Activated B cell treated with CpG ODN at 0.5 μM for 24 hours (primary cell): ENCODE results near the gene SLC66A2. TPM values are rescaled to one million over a fixed set of nuclear protein-coding genes. Genes with fewer than 3 reads are reported as not detected.

Experiments used
- ATAC-seq: fragments of 200-7000 bp; cut with Tn5 transposase; one replicate; pipeline ENCODE4 v1.10.0; 2021; ENCODE audit warnings: low read depth, mild to moderate bottlenecking, moderate library complexity
- CTCF ChIA-PET: fragments of 350-600 bp; sonication (Branson Sonifier 250); formaldehyde crosslinking; loops from one replicate; lab custom pipeline; 2021; ENCODE audit warnings: antibody characterized with exemption; lab: Charles Lee
- POLR2A ChIA-PET: fragments of 350-600 bp; sonication (Branson Sonifier 250); formaldehyde crosslinking; loops from one replicate; lab custom pipeline; 2021; ENCODE audit warnings: antibody characterized with exemption; lab: Charles Lee
- DNase-seq: peaks from one replicate; pipeline ENCODE4 v3.0.0; 2022
- H3K27ac Mint-ChIP-seq: one replicate; pipeline ENCODE4 v1.8.0; 2020; ENCODE audit warnings: mixed read lengths
- H3K27me3 Mint-ChIP-seq: one replicate; pipeline ENCODE4 v1.8.0; 2021; ENCODE audit warnings: mixed read lengths
- H3K36me3 Mint-ChIP-seq: one replicate; pipeline ENCODE4 v1.8.0; 2021; ENCODE audit warnings: low read depth, mixed read lengths
- H3K4me1 Mint-ChIP-seq: one replicate; pipeline ENCODE4 v1.8.0; 2021; ENCODE audit warnings: mixed read lengths
- H3K4me3 Mint-ChIP-seq: one replicate; pipeline ENCODE4 v1.8.0; 2020; ENCODE audit warnings: mild to moderate bottlenecking, mixed read lengths
- H3K9me3 Mint-ChIP-seq: one replicate; pipeline ENCODE4 v1.8.0; 2020; ENCODE audit warnings: mixed read lengths
- CTCF ChIP-seq: fragments of 200-600 bp; IDR thresholded peaks from one replicate; pipeline ENCODE4 v1.8.0; 2022; ENCODE audit warnings: antibody characterized with exemption, mild to moderate bottlenecking
- intact Hi-C: fragments of 100-400 bp; cut with micrococcal nuclease; formaldehyde crosslinking; loops from one replicate; pipeline ENCODE4 v1.15.1; 2024
- total RNA-seq: library from RNA; stranded (reverse); gene quantifications from 2 replicates; pipeline ENCODE4 v1.2.3, GENCODE V29; 2022

SLC66A2 gene
- total RNA-seq, 1 donor from 2014 or later, result 36.4 TPM

GRCh38 chr18:79979843-79980242, 28.4 kb upstream of the SLC66A2 start:
- no peak overlapping the region for H3K27ac Mint-ChIP-seq
- POLR2A ChIA-PET, result no interaction called here
- H3K9me3 Mint-ChIP-seq, result no peaks in the 10 kb centered on the region
- DNase-seq (no peak), ATAC-seq (no peak)
- peaks cover 33% of the 10 kb centered on the region for H3K4me1 Mint-ChIP-seq
- H3K36me3 Mint-ChIP-seq, result peaks cover 67% of the 10 kb centered on the region
- TF ChIP-seq CTCF, result no peak
- intact Hi-C loops, result no loop called here
- no peak overlapping the region for H3K4me3 Mint-ChIP-seq
- H3K27me3 Mint-ChIP-seq, result no peaks in the 10 kb centered on the region
- CTCF ChIA-PET, result no interaction called here

GRCh38 chr18:79975985-79976680, 24.7 kb upstream of the SLC66A2 start:
- H3K9me3 Mint-ChIP-seq, result no peaks in the 10 kb centered on the region
- intact Hi-C loops, result no loop called here
- ATAC-seq (no peak), DNase-seq (no peak)
- ChIA-PET POLR2A (no interaction called here), CTCF (no interaction called here)
- no peak for TF ChIP-seq CTCF
- peaks cover 10% of the 10 kb centered on the region for H3K4me1 Mint-ChIP-seq
- H3K4me3 Mint-ChIP-seq, result no peak overlapping the region
- H3K27ac Mint-ChIP-seq, result no peak overlapping the region
- H3K36me3 Mint-ChIP-seq, result peaks cover 80% of the 10 kb centered on the region
- no peaks in the 10 kb centered on the region for H3K27me3 Mint-ChIP-seq

GRCh38 chr18:79975043-79975442, 23.6 kb upstream of the SLC66A2 start:
- H3K9me3 Mint-ChIP-seq, result no peaks in the 10 kb centered on the region
- TF ChIP-seq CTCF, result no peak
- H3K27ac Mint-ChIP-seq, result no peak overlapping the region
- no peaks in the 10 kb centered on the region for H3K27me3 Mint-ChIP-seq
- DNase-seq (no peak), ATAC-seq (no peak)
- ChIA-PET POLR2A (no interaction called here), CTCF (no interaction called here)
- H3K4me3 Mint-ChIP-seq, result no peak overlapping the region
- intact Hi-C loops, result no loop called here
- H3K4me1 Mint-ChIP-seq, result peaks cover 7% of the 10 kb centered on the region
- peaks cover 84% of the 10 kb centered on the region for H3K36me3 Mint-ChIP-seq

GRCh38 chr18:79974025-79974654, 22.7 kb upstream of the SLC66A2 start:
- Mint-ChIP-seq H3K27me3 (no peaks in the 10 kb centered on the region), H3K36me3 (peaks cover 82% of the 10 kb centered on the region), H3K4me1 (peaks cover 4% of the 10 kb centered on the region), H3K27ac (no peak overlapping the region), H3K9me3 (no peaks in the 10 kb centered on the region), H3K4me3 (no peak overlapping the region)
- CTCF ChIA-PET, result interaction anchor here (1.0 kb wide), 1 partner anchor 12 kb away, joined by 3 read pairs; no protein-coding TSS in a partner anchor
- no peak for DNase-seq
- POLR2A ChIA-PET, result no interaction called here
- TF ChIP-seq CTCF, result no peak
- intact Hi-C loops, result no loop called here
- ATAC-seq, result no peak

- CTCF ChIA-PET, result interaction anchor here (1.0 kb wide), 1 partner anchor 12 kb away, joined by 3 read pairs; no protein-coding TSS in a partner anchor
- ATAC-seq (no peak), DNase-seq (no peak)
- POLR2A ChIA-PET, result no interaction called here
- H3K36me3 Mint-ChIP-seq, result peaks cover 80% of the 10 kb centered on the region
- H3K4me1 Mint-ChIP-seq, result peaks cover 4% of the 10 kb centered on the region
- no peak overlapping the region for H3K27ac Mint-ChIP-seq
- H3K4me3 Mint-ChIP-seq, result no peak overlapping the region
- intact Hi-C loops, result no loop called here
- H3K27me3 Mint-ChIP-seq, result no peaks in the 10 kb centered on the region
- no peaks in the 10 kb centered on the region for H3K9me3 Mint-ChIP-seq
- TF ChIP-seq CTCF, result no peak
Measured at GRCh38 chr18:79973517-79973916, 22.1 kb upstream of the SLC66A2 start.
